OCI-LY3 (cell line): Measurements from ENCODE around the gene GUCA2A.

Experiments
- H2AFZ ChIP-seq: fragments of 200-600, 300-600 bp; shearing (Covaris generic); 2 replicates; pipeline ENCODE4 v1.6.0; 2014; ENCODE audit warnings: antibody characterized with exemption, low read depth, low read length
- H3K27ac ChIP-seq: fragments of 200-600, 300-600 bp; sonication (generic); 2 replicates; pipeline ENCODE4 v1.5.1; 2014; ENCODE audit warnings: mild to moderate bottlenecking, low read length, moderate library complexity, mixed read lengths
- H3K27me3 ChIP-seq: fragments of 200-600, 300-600 bp; sonication (generic); 2 replicates; pipeline ENCODE4 v1.6.1; 2014; ENCODE audit warnings: low read depth, low read length, mixed read lengths
- H3K36me3 ChIP-seq: fragments of 200-600, 300-600 bp; sonication (generic); replicated peaks from 2 replicates; pipeline ENCODE3; 2014; ENCODE audit warnings: low read depth, low read length, mixed read lengths
- H3K4me1 ChIP-seq: fragments of 300-600, 200-600 bp; sonication (generic); 2 replicates; pipeline ENCODE4 v1.6.1; 2014; ENCODE audit warnings: low read length, mixed read lengths
- H3K4me2 ChIP-seq: fragments of 200-600, 300-600 bp; sonication (generic); 2 replicates; pipeline ENCODE4 v1.6.1; 2014; ENCODE audit warnings: low read length, mixed read lengths
- H3K4me3 ChIP-seq: fragments of 300-600, 200-600 bp; sonication (generic); 2 replicates; pipeline ENCODE4 v1.5.1; 2014; ENCODE audit warnings: antibody characterized with exemption, mild to moderate bottlenecking, low read length, moderate library complexity
- H3K79me2 ChIP-seq: fragments of 300-600, 200-600 bp; shearing (Covaris generic); 2 replicates; pipeline ENCODE4 v1.6.1; 2014; ENCODE audit warnings: mild to moderate bottlenecking, low read length, mixed read lengths
- H3K9ac ChIP-seq: fragments of 300-600, 200-600 bp; shearing (Covaris generic); 2 replicates; pipeline ENCODE4 v1.6.0; 2014; ENCODE audit warnings: mild to moderate bottlenecking, low read length, moderate library complexity
- H3K9me3 ChIP-seq: fragments of 200-600, 300-600 bp; shearing (Covaris generic); 2 replicates; pipeline ENCODE4 v1.6.1; 2014; ENCODE audit warnings: low read length, mixed read lengths; ENCODE audit not compliant: insufficient read depth
- H4K20me1 ChIP-seq: fragments of 200-600, 300-600 bp; sonication (generic); 2 replicates; pipeline ENCODE4 v1.6.1; 2016; ENCODE audit warnings: low read length, mixed read lengths; ENCODE audit not compliant: insufficient read depth
- EZH2phosphoT487 ChIP-seq: fragments of 200-600 bp; shearing (Covaris generic); IDR thresholded peaks from 2 replicates; pipeline ENCODE4 v1.6.1; 2018; ENCODE audit warnings: antibody characterized with exemption, mixed run types, low read depth
- TF ChIP-seq, protein P1 (sequence below): fragments of 200-600, 300-600 bp; sonication (generic); IDR thresholded peaks from 2 replicates; pipeline ENCODE4 v1.5.1; 2014; ENCODE audit warnings: antibody characterized with exemption, low read length, low read depth

GUCA2A gene

DNA sequence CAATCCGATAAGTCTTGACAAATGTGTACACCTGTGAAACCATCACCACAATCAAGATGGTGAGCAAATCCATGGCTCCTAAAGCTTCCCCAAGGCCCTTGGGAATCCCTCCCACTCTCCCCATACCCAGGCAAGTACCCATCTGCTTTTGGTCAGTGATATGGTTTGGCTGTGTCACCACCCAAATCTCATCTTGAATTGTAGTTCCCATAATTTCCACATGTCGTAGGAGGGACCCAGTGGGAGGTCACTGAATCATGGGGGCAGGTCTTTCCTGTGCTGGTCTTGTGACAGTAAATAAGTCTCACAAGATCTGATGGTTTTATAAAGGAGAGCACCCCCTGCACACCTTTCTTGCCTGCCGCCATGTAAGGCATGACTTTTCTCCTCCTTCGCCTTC lies 26.0 kb downstream of the GUCA2A start:
- no peak overlapping the region for H3K4me2 ChIP-seq

DNA sequence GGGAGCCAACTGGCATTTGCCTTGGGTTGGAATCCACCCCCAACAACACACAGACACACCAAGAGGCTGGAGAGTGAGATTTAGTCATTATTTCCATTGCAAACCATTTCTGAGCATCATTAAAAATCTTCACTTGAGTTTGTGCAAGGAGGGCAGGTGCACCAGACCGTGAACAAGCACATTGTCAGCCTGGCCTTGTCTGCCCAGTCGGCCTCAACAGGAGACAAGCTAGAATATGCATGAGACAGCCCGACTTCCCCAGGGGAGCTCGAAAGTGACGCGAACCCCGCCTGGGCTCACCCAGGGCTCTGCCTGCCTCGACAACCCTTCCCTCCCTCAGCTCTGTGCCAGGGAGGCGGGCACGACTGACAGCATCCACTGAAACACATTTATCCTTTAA lies 26.8 kb downstream of the GUCA2A start:
- H3K27ac ChIP-seq: no peak overlapping the region
- H3K27me3 ChIP-seq: no peaks in the 10 kb centered on the region
- no peaks in the 10 kb centered on the region for H3K79me2 ChIP-seq
- H3K4me1 ChIP-seq: peaks cover 18% of the 10 kb centered on the region; the same call in 1 of the 2 replicates
- H3K4me2 ChIP-seq: no peak overlapping the region
- H3K9ac ChIP-seq: no peak overlapping the region
- TF ChIP-seq, protein P1, sequence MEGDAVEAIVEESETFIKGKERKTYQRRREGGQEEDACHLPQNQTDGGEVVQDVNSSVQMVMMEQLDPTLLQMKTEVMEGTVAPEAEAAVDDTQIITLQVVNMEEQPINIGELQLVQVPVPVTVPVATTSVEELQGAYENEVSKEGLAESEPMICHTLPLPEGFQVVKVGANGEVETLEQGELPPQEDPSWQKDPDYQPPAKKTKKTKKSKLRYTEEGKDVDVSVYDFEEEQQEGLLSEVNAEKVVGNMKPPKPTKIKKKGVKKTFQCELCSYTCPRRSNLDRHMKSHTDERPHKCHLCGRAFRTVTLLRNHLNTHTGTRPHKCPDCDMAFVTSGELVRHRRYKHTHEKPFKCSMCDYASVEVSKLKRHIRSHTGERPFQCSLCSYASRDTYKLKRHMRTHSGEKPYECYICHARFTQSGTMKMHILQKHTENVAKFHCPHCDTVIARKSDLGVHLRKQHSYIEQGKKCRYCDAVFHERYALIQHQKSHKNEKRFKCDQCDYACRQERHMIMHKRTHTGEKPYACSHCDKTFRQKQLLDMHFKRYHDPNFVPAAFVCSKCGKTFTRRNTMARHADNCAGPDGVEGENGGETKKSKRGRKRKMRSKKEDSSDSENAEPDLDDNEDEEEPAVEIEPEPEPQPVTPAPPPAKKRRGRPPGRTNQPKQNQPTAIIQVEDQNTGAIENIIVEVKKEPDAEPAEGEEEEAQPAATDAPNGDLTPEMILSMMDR: no peak
- no peak for TF ChIP-seq EZH2phosphoT487
- H3K36me3 ChIP-seq: no peaks in the 10 kb centered on the region
- no peak overlapping the region for H3K4me3 ChIP-seq
- no peaks in the 10 kb centered on the region for H3K9me3 ChIP-seq
- H2AFZ ChIP-seq: no peak overlapping the region
- H4K20me1 ChIP-seq: no peaks in the 10 kb centered on the region

More for the DNA sequence above, 26.0 kb downstream of the GUCA2A start:
- no peak overlapping the region for H3K27ac ChIP-seq
- H3K4me3 ChIP-seq: no peak overlapping the region
- H3K27me3 ChIP-seq: no peaks in the 10 kb centered on the region
- no peak overlapping the region for H2AFZ ChIP-seq
- no peaks in the 10 kb centered on the region for H3K36me3 ChIP-seq
- no peak overlapping the region for H3K9ac ChIP-seq
- H4K20me1 ChIP-seq: no peaks in the 10 kb centered on the region
- H3K79me2 ChIP-seq: no peaks in the 10 kb centered on the region
- H3K4me1 ChIP-seq: peaks cover 24% of the 10 kb centered on the region
- TF ChIP-seq, protein P1: no peak
- no peaks in the 10 kb centered on the region for H3K9me3 ChIP-seq

DNA sequence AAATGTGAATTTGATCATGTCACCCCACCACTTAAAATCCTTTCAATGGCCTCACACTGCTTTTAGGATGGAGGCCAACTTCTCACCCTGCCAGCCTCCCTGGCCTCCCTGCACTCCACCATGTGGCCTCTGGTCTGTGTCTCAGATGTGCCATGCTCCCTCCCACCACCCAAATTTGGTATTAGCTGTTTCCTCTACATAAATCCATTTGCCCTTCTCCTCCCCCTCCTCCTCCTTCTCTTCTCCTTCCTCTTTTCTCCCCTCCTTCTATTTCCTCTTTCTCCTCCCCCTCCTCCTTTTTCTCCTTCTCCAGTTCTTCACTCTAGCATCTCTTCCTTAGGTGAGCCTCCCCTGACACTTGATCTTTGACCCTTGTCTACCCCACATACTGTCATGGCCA lies 28.1 kb downstream of the GUCA2A start:
- H2AFZ ChIP-seq: no peak overlapping the region
- no peaks in the 10 kb centered on the region for H3K79me2 ChIP-seq
- H3K4me3 ChIP-seq: no peak overlapping the region
- H3K4me2 ChIP-seq: no peak overlapping the region
- no peaks in the 10 kb centered on the region for H3K36me3 ChIP-seq
- H3K27ac ChIP-seq: no peak overlapping the region
- H3K27me3 ChIP-seq: no peaks in the 10 kb centered on the region
- TF ChIP-seq, protein P1: no peak
- no peak for TF ChIP-seq EZH2phosphoT487
- H3K4me1 ChIP-seq: peaks cover 17% of the 10 kb centered on the region; the same call in 1 of the 2 replicates
- H4K20me1 ChIP-seq: no peaks in the 10 kb centered on the region
- no peaks in the 10 kb centered on the region for H3K9me3 ChIP-seq
- no peak overlapping the region for H3K9ac ChIP-seq

DNA sequence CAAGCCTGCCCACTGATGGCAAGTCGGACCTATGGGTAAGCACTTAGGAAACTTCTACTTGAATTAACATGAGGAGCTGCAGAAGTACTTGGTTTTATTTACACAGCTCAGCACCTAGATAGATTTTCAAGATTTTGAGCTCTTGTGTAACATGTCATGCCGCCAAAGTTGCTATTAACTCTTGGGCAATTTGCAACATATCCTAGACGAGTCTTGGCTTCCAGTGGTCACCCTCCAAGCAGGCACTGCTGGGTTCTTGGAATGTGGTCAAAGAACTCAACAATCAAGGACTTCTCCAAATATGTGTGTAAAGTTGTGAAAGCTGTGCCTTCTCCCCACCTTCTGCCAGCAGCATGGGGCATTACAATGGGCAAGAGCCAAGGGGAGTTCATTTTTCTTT lies 29.1 kb downstream of the GUCA2A start:
- Histone ChIP-seq H3K27ac (no peak overlapping the region), H3K9ac (no peak overlapping the region), H3K9me3 (no peaks in the 10 kb centered on the region), H2AFZ (no peak overlapping the region), H3K4me3 (no peak overlapping the region), H4K20me1 (no peaks in the 10 kb centered on the region), H3K27me3 (no peaks in the 10 kb centered on the region), H3K79me2 (no peaks in the 10 kb centered on the region), H3K36me3 (no peaks in the 10 kb centered on the region), H3K4me2 (no peak overlapping the region), H3K4me1 (peaks cover 17% of the 10 kb centered on the region; the same call in 1 of the 2 replicates)
- no peak for TF ChIP-seq EZH2phosphoT487
- TF ChIP-seq, protein P1: no peak
